ENCODE results near the gene EXOC6B. TPM values are rescaled to one million over a fixed set of nuclear protein-coding genes. Genes with fewer than 3 reads are reported as not detected.

The EXOC6B gene
- total and polyA plus RNA-seq, 2 of the 8 experiments (the other 6 are each of a cell fraction or from before 2014, with no cell fraction given): 13.5 to 33.0 TPM

DNA sequence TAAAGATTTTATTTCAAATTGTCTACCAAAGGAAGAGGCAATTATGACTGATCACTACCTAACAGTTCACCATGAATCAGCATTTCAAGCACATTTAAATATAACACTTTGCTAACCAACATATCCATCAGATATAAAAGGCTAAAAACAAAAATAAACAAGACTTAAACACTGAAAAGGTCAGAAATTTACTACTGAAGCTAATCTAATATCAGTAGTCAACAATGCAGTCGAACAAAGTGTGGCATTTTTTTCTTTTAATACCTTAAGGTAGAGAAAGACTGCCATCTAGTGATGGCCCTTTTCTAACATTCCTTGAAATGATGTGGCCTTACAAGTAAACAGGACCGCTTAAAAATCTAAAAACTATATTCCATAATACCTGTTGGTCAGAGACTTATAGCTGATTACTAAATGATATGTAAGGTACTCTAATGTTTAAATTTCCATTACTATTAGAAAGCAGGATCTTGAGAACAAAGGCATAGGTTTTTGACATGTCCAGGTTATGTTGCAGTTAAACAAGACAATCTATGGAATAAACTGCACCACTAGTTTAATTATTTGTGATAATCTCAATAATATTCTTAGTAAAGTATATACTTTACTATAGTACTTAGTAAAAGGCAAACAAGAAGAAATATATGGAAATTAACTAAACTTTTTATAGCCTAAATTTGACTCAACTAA, 80.0 kb downstream of the EXOC6B start:
- Histone ChIP-seq H3K79me2 (ENCODE audit: control insufficient read depth in 1 of 2, insufficient read depth in 2 of 2, low read length in 2 of 2) (peaks cover 0 to 14% of the 10 kb centered on the region in 2 experiments; a peak in 2 of 4 replicates), H3K9ac (replicated peaks in 1 of 4; ENCODE audit: extremely low read depth in 1 of 4, low read depth in 3 of 4, low read length in 3 of 4) (no peak overlapping the region), H3K23ac (ENCODE audit: insufficient read length) (no peak overlapping the region), H2BK5ac (ENCODE audit: low read depth, low read length) (no peak overlapping the region), H2AK5ac (ENCODE audit: low read depth, low read length) (no peak overlapping the region), H3K9me3 (ENCODE audit: insufficient read depth in 2 of 2, low read depth in 1 of 2, low read length in 1 of 2) (no peaks in the 10 kb centered on the region; a peak in 1 of 4 replicates), H4K5ac (ENCODE audit: insufficient read length, low read depth, low read length) (no peak overlapping the region), H4K91ac (replicated peaks; ENCODE audit: insufficient read length, low read length) (no peak overlapping the region), H3K4ac (replicated peaks; ENCODE audit: insufficient read length, low read depth, low read length) (no peak overlapping the region), H4K20me1 (replicated peaks in 1 of 2; ENCODE audit: control insufficient read depth in 1 of 2, insufficient read depth in 2 of 2, low read length in 2 of 2) (no peaks in the 10 kb centered on the region), H2BK20ac (ENCODE audit: low read length) (no peak overlapping the region), H3K27me3 (replicated peaks in 1 of 4; ENCODE audit: control insufficient read depth in 3 of 4, extremely low read depth in 1 of 4, insufficient read depth in 3 of 4, low read length in 3 of 4) (no peaks in the 10 kb centered on the region), H2BK12ac (ENCODE audit: low read depth, low read length) (no peak overlapping the region), H3K4me3 (ENCODE audit: extremely low read depth in 1 of 4, insufficient read depth in 2 of 4, low read depth in 3 of 4, low read length in 4 of 4) (no peak overlapping the region), H3K4me1 (replicated peaks in 1 of 4; ENCODE audit: control insufficient read depth in 3 of 4, insufficient read depth in 4 of 4, low read length in 3 of 4) (peaks cover 0 to 3% (median 1%) of the 10 kb centered on the region in 4 experiments; a peak in 2 of 7 replicates), H3K56ac (replicated peaks; ENCODE audit: insufficient read length, low read depth, low read length) (no peak overlapping the region), H2BK15ac (ENCODE audit: low read length) (no peak overlapping the region), H3K36me3 (ENCODE audit: control insufficient read depth in 2 of 4, insufficient read depth in 4 of 4, low read length in 3 of 4) (no peaks in the 10 kb centered on the region), H3K18ac (ENCODE audit: extremely low read depth, low read length) (no peak overlapping the region), H2AFZ (ENCODE audit: low read length) (no peak overlapping the region), H3K27ac (ENCODE audit: low read depth, low read length) (no peak overlapping the region), H3K14ac (ENCODE audit: insufficient read length) (no peak overlapping the region), H3K79me1 (ENCODE audit: low read depth, low read length) (no peaks in the 10 kb centered on the region), H2BK120ac (replicated peaks; ENCODE audit: low read depth, low read length) (no peak overlapping the region), H3K23me2 (ENCODE audit: low read depth, low read length) (no peaks in the 10 kb centered on the region; the same call in 1 of the 2 replicates), H3K4me2 (ENCODE audit: insufficient read depth in 1 of 2, low read depth in 2 of 2, low read length in 2 of 2) (no peak overlapping the region), H4K8ac (ENCODE audit: extremely low read depth, insufficient read depth, low read length) (no peak overlapping the region)
- TF ChIP-seq EGR1 (IDR thresholded peaks at IDR 0.05; ENCODE audit: borderline replicate concordance, low read depth, low read length): no peak
- TF ChIP-seq CHD2 (IDR thresholded peaks at IDR 0.05; ENCODE audit: low read length): no peak
- TF ChIP-seq ZNF274 (IDR thresholded peaks at IDR 0.05; ENCODE audit: borderline replicate concordance, extremely low read depth, low read length): no peak
- TF ChIP-seq, protein P1, sequence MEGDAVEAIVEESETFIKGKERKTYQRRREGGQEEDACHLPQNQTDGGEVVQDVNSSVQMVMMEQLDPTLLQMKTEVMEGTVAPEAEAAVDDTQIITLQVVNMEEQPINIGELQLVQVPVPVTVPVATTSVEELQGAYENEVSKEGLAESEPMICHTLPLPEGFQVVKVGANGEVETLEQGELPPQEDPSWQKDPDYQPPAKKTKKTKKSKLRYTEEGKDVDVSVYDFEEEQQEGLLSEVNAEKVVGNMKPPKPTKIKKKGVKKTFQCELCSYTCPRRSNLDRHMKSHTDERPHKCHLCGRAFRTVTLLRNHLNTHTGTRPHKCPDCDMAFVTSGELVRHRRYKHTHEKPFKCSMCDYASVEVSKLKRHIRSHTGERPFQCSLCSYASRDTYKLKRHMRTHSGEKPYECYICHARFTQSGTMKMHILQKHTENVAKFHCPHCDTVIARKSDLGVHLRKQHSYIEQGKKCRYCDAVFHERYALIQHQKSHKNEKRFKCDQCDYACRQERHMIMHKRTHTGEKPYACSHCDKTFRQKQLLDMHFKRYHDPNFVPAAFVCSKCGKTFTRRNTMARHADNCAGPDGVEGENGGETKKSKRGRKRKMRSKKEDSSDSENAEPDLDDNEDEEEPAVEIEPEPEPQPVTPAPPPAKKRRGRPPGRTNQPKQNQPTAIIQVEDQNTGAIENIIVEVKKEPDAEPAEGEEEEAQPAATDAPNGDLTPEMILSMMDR (IDR thresholded peaks at IDR 0.05; ENCODE audit: control extremely low read depth in 1 of 3, insufficient read depth in 1 of 3, low read depth in 1 of 3, low read length in 3 of 3): peak in 2 of 3 experiments; percentile 47 to 50; a peak in 2 of 4 replicates
- peak; percentile 75 to 82 for TF ChIP-seq RAD21 (IDR thresholded peaks at IDR 0.05 in 1 of 2, conservative IDR thresholded peaks at IDR 0.05 in 1 of 2; ENCODE audit: low read depth in 2 of 2, low read length in 2 of 2)
- ChIA-PET POLR2A (ENCODE audit: partially characterized antibody) (no interaction called here), CTCF (ENCODE audit: partially characterized antibody) (interaction anchor here (0.6 to 5.6 kb wide), 20 partner anchors 8 to 1194 kb away, joined by 3 to 28 read pairs (median 4); partner anchors contain the start of gene CYP26B1)
- DNase-seq (ENCODE audit: low read depth in 1 of 2, low spot score in 2 of 2) (no peak), FAIRE-seq (no peak)
- WGBS, 2 experiments (ENCODE audit: extremely low coverage in 1 of 2, insufficient coverage in 1 of 2, insufficient read length in 1 of 2, insufficient replicate concordance in 2 of 2, low coverage in 1 of 2, low lambda C conversion rate in 2 of 2, missing lambda C conversion rate in 1 of 2): 63% methylated on average over 2 of the region's 2 CpGs; no CpG with 5 or more reads in 1 of the 2 experiments
